ENCODE results near the gene VWA3B.

The VWA3B gene

GRCh38 chr2:98108110-98108509, 21.1 kb downstream of the VWA3B start:
- H3K36me3 ChIP-seq (ENCODE audit: low read length): no peaks in the 10 kb centered on the region; the same call in 1 of the 2 replicates
- H3K9me2 ChIP-seq (replicated peaks; ENCODE audit: insufficient read depth, low read length): no peaks in the 10 kb centered on the region
- no peaks in the 10 kb centered on the region for H4K20me1 ChIP-seq (ENCODE audit: low read depth, low read length)
- TF ChIP-seq EZH2phosphoT487 (conservative IDR thresholded peaks at IDR 0.05; ENCODE audit: low read length): no peak
- TF ChIP-seq, protein P1, sequence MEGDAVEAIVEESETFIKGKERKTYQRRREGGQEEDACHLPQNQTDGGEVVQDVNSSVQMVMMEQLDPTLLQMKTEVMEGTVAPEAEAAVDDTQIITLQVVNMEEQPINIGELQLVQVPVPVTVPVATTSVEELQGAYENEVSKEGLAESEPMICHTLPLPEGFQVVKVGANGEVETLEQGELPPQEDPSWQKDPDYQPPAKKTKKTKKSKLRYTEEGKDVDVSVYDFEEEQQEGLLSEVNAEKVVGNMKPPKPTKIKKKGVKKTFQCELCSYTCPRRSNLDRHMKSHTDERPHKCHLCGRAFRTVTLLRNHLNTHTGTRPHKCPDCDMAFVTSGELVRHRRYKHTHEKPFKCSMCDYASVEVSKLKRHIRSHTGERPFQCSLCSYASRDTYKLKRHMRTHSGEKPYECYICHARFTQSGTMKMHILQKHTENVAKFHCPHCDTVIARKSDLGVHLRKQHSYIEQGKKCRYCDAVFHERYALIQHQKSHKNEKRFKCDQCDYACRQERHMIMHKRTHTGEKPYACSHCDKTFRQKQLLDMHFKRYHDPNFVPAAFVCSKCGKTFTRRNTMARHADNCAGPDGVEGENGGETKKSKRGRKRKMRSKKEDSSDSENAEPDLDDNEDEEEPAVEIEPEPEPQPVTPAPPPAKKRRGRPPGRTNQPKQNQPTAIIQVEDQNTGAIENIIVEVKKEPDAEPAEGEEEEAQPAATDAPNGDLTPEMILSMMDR (IDR thresholded peaks at IDR 0.05; ENCODE audit: insufficient read depth, low read length, poor library complexity, severe bottlenecking): no peak
- no peak overlapping the region for H3K9ac ChIP-seq (ENCODE audit: low read length)
- no peak overlapping the region for H3K4me3 ChIP-seq (ENCODE audit: insufficient read depth, low read length, poor library complexity, severe bottlenecking)
- H2AFZ ChIP-seq (ENCODE audit: low read depth, low read length, severe bottlenecking): no peak overlapping the region
- no peak overlapping the region for H3K4me2 ChIP-seq (ENCODE audit: low read depth, low read length, poor library complexity, severe bottlenecking)
- H3K79me2 ChIP-seq (ENCODE audit: insufficient read depth, low read length): no peaks in the 10 kb centered on the region
- no peaks in the 10 kb centered on the region for H3K27me3 ChIP-seq (ENCODE audit: low read length)
- H3K9me3 ChIP-seq (ENCODE audit: insufficient read depth, low read length): peaks cover 12% of the 10 kb centered on the region; the same call in 1 of the 2 replicates
- H3F3A ChIP-seq (ENCODE audit: insufficient read depth): no peaks in the 10 kb centered on the region
- H3K27ac ChIP-seq (ENCODE audit: low read depth, low read length): no peak overlapping the region

DNA sequence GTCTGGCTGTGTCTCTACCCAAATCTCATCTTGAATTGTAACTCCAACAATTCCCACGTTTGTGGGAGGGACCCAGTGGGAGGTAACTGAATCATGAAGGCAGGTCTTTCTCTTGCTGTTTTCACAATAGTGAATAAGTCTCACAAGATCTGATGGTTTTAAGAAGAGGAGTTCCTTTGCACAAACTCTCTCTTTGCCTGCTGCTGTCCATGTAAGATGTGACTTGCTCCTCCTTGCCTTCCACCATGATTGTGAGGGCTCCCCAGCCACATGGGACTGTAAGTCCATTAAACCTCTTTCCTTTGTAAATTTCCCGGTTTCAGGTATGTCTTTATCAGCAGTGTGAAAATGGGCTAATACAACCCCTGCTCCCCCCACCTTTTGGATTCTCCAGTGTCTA, 23.8 kb downstream of the VWA3B start:
- no peak for TF ChIP-seq EZH2phosphoT487 (conservative IDR thresholded peaks at IDR 0.05; ENCODE audit: low read length)
- TF ChIP-seq, protein P1 (IDR thresholded peaks at IDR 0.05; ENCODE audit: insufficient read depth, low read length, poor library complexity, severe bottlenecking): no peak
- H3K9ac ChIP-seq (ENCODE audit: low read length): no peak overlapping the region
- no peaks in the 10 kb centered on the region for H3K79me2 ChIP-seq (ENCODE audit: insufficient read depth, low read length)

GRCh38 chr2:98114643-98115330, 27.8 kb downstream of the VWA3B start:
- Histone ChIP-seq H3K79me2 (ENCODE audit: insufficient read depth, low read length) (no peaks in the 10 kb centered on the region), H3K4me3 (ENCODE audit: insufficient read depth, low read length, poor library complexity, severe bottlenecking) (no peak overlapping the region)

More for the DNA sequence above, 23.8 kb downstream of the VWA3B start:
- Histone ChIP-seq H2AFZ (ENCODE audit: low read depth, low read length, severe bottlenecking) (no peak overlapping the region), H3K9me2 (replicated peaks; ENCODE audit: insufficient read depth, low read length) (no peaks in the 10 kb centered on the region), H3K27ac (ENCODE audit: low read depth, low read length) (no peak overlapping the region), H3K4me2 (ENCODE audit: low read depth, low read length, poor library complexity, severe bottlenecking) (no peak overlapping the region), H3K9me3 (ENCODE audit: insufficient read depth, low read length) (peaks cover 8% of the 10 kb centered on the region; the same call in 1 of the 2 replicates), H4K20me1 (ENCODE audit: low read depth, low read length) (no peaks in the 10 kb centered on the region), H3K36me3 (ENCODE audit: low read length) (no peaks in the 10 kb centered on the region; the same call in 1 of the 2 replicates), H3F3A (ENCODE audit: insufficient read depth) (no peaks in the 10 kb centered on the region), H3K27me3 (ENCODE audit: low read length) (no peaks in the 10 kb centered on the region), H3K4me3 (ENCODE audit: insufficient read depth, low read length, poor library complexity, severe bottlenecking) (no peak overlapping the region)

More at GRCh38 chr2:98114643-98115330, 27.8 kb downstream of the VWA3B start:
- H3K27me3 ChIP-seq (ENCODE audit: low read length): no peaks in the 10 kb centered on the region
- no peaks in the 10 kb centered on the region for H3F3A ChIP-seq (ENCODE audit: insufficient read depth)
- no peaks in the 10 kb centered on the region for H3K9me2 ChIP-seq (replicated peaks; ENCODE audit: insufficient read depth, low read length)
- H3K36me3 ChIP-seq (ENCODE audit: low read length): no peaks in the 10 kb centered on the region; the same call in 1 of the 2 replicates
- H3K4me2 ChIP-seq (ENCODE audit: low read depth, low read length, poor library complexity, severe bottlenecking): no peak overlapping the region
- no peak overlapping the region for H3K9ac ChIP-seq (ENCODE audit: low read length)
- no peak overlapping the region for H3K27ac ChIP-seq (ENCODE audit: low read depth, low read length)
- H2AFZ ChIP-seq (ENCODE audit: low read depth, low read length, severe bottlenecking): no peak overlapping the region
- H4K20me1 ChIP-seq (ENCODE audit: low read depth, low read length): no peaks in the 10 kb centered on the region
- peaks cover 8% of the 10 kb centered on the region; the same call in 1 of the 2 replicates for H3K9me3 ChIP-seq (ENCODE audit: insufficient read depth, low read length)
- TF ChIP-seq EZH2phosphoT487 (conservative IDR thresholded peaks at IDR 0.05; ENCODE audit: low read length): no peak
- TF ChIP-seq, protein P1 (IDR thresholded peaks at IDR 0.05; ENCODE audit: insufficient read depth, low read length, poor library complexity, severe bottlenecking): no peak
